Epithelial cell of proximal tubule (primary cell): Measurements from ENCODE around the gene PIGH. TPM values are rescaled to one million over a fixed set of nuclear protein-coding genes. Genes with fewer than 3 reads are reported as not detected.

Experiments used
- DNase-seq: peaks from one replicate; pipeline ENCODE4 v3.0.0-alpha.2; 2011; ENCODE audit warnings: low read depth
- H3K4me3 ChIP-seq: 2 replicates; pipeline ENCODE4 v1.5.1; 2011; ENCODE audit warnings: low read depth, mild to moderate bottlenecking, low read length
- CTCF ChIP-seq: conservative IDR thresholded peaks from 2 replicates; pipeline ENCODE4 v1.5.1; 2012; ENCODE audit warnings: low read depth, mild to moderate bottlenecking, low read length
- total RNA-seq: library from RNA; depleted of rRNA; stranded (reverse); fragments of >200 nt; gene quantifications from 2 replicates; pipeline ENCODE4 v1.2.3, GENCODE V29; 2015

Gene PIGH
- 13.9 and 19.9 TPM in 2 replicates for total RNA-seq

GRCh38 chr14:67599698-67600561 lies at the start of gene PIGH:
Gene PIGH (minus strand): TSS chr14:67600268. CDS start chr14:67600203, 65 bp downstream.
- peak; percentile 50 for TF ChIP-seq CTCF
- DNase-seq: no peak
- H3K4me3 ChIP-seq: peak within 1 kb of the TSS; percentile 87

- H3K4me3 ChIP-seq: no peak overlapping the region
- DNase-seq: peak; percentile 94
These were observed 46.1 kb upstream of the PIGH start for GRCh38 chr14:67646131-67646530.

GRCh38 chr14:67645414-67645813 lies 45.3 kb upstream of the PIGH start:
- DNase-seq: no peak
- no peak for TF ChIP-seq CTCF
- no peak overlapping the region for H3K4me3 ChIP-seq

More at GRCh38 chr14:67646131-67646530, 46.1 kb upstream of the PIGH start:
- TF ChIP-seq CTCF: no peak

GRCh38 chr14:67644428-67644827 lies 44.4 kb upstream of the PIGH start:
- no peak for DNase-seq
- TF ChIP-seq CTCF: no peak
- no peak overlapping the region for H3K4me3 ChIP-seq

GRCh38 chr14:67643713-67644112 lies 43.6 kb upstream of the PIGH start:
- no peak for DNase-seq

GRCh38 chr14:67641902-67642749 lies 42.1 kb upstream of the PIGH start:
- TF ChIP-seq CTCF: no peak
- DNase-seq: no peak
- no peak overlapping the region for H3K4me3 ChIP-seq

More at GRCh38 chr14:67643713-67644112, 43.6 kb upstream of the PIGH start:
- H3K4me3 ChIP-seq: no peak overlapping the region
- TF ChIP-seq CTCF: no peak
